ENCODE measurements around the gene TIAM2.

Gene TIAM2

GRCh38 chr6:154995254-154996015 is at the start of gene TIAM2:
TIAM2 (plus strand) TSS chr6:154995315; CDS start chr6:155129224, 133,909 bp downstream.
- TF ChIP-seq, protein P1, sequence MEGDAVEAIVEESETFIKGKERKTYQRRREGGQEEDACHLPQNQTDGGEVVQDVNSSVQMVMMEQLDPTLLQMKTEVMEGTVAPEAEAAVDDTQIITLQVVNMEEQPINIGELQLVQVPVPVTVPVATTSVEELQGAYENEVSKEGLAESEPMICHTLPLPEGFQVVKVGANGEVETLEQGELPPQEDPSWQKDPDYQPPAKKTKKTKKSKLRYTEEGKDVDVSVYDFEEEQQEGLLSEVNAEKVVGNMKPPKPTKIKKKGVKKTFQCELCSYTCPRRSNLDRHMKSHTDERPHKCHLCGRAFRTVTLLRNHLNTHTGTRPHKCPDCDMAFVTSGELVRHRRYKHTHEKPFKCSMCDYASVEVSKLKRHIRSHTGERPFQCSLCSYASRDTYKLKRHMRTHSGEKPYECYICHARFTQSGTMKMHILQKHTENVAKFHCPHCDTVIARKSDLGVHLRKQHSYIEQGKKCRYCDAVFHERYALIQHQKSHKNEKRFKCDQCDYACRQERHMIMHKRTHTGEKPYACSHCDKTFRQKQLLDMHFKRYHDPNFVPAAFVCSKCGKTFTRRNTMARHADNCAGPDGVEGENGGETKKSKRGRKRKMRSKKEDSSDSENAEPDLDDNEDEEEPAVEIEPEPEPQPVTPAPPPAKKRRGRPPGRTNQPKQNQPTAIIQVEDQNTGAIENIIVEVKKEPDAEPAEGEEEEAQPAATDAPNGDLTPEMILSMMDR (conservative IDR thresholded peaks at IDR 0.05; ENCODE audit: low read length), result no peak
- H3K4me3 ChIP-seq (ENCODE audit: low read length), result peak within 1 kb of the TSS; percentile 78
- DNase-seq (ENCODE audit: low read depth), result peak; percentile 20

DNA sequence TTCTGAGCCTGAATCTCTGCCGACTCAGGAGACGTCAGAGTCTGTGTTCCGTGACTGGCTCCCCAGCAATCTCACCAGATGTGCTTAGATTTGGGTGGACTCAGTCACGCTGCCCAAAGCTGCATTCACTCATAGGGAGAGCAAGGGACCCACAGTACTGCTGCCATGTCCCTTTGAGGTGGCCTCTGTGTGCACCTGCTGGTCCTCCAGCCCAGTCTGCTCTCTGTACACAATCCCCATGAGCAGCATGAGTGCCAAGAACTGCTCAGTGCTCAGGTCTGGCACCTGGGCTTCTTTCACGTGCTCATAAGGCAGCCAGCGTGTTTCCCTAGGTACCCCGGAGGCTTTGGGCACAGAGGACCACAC is 44.2 kb upstream of the TIAM2 start:
- H3K4me3 ChIP-seq (ENCODE audit: low read length), result no peak overlapping the region
- no peak for DNase-seq (ENCODE audit: low read depth)
- TF ChIP-seq, protein P1 (conservative IDR thresholded peaks at IDR 0.05; ENCODE audit: low read length), result no peak

DNA sequence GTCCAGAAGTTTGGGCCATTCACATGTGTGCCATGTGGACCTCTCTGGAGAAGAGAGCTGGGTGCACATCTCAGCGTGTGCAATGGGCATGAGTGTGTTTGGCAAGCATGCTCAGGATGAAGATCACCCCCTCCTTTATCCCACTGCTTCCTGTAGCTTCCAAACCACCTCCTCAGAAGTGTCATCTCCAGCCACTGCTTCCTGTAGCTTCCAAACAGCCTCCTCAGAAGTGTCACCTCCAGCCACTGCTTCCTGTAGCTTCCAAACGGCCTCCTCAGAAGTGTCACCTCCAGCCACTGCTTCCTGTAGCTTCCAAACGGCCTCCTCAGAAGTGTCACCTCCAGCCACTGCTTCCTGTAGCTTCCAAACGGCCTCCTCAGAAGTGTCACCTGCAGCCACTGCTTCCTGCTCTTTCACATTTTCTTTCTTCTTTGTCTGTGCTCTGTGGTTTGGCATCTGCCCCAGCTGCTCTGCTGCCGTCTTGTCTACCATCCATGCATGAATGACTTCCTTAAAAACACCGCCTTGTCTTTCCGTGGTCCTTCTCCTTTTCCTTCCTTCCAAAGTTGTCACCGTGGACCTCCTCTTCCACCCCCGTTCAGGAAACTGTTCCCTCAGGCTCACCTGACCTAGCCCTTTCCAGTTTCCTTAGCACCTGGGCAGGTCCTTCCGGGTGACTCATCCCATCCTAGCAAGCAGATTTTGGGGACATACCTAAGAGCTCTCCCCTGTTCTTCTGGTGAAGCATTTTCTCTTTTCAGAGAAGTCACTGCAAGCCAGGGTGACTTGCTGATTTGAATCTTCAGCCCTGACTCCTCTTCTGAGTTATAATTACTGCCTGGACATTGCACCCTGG is 43.5 kb upstream of the TIAM2 start:
- TF ChIP-seq, protein P1 (conservative IDR thresholded peaks at IDR 0.05; ENCODE audit: low read length), result no peak
- no peak for DNase-seq (ENCODE audit: low read depth)
- no peak overlapping the region for H3K4me3 ChIP-seq (ENCODE audit: low read length)

DNA sequence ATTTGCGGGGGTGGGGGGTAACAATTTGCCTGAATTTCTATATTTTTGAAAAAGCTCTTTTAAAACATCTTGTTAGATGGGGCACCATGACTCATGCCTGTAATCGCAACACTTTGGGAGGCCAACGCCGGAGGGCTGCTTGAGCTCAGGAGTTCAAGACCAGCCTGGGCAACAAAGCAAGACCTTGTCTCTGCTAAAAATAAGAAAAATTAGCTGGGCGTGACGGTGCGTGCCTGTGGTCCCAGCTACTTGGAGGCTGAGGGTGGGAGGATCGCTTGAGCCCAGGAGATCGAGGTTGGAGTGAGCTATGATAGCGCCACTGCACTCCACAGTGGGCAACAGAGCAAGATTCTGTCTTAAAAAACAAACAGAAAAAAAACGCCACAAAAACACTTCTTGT is 41.5 kb upstream of the TIAM2 start:
- TF ChIP-seq, protein P1 (conservative IDR thresholded peaks at IDR 0.05; ENCODE audit: low read length), result no peak
- H3K4me3 ChIP-seq (ENCODE audit: low read length), result no peak overlapping the region
- no peak for DNase-seq (ENCODE audit: low read depth)

- TF ChIP-seq, protein P1 (conservative IDR thresholded peaks at IDR 0.05; ENCODE audit: low read length), result no peak
- no peak overlapping the region for H3K4me3 ChIP-seq (ENCODE audit: low read length)
These were observed 40.8 kb upstream of the TIAM2 start for GRCh38 chr6:154954347-154954746.

DNA sequence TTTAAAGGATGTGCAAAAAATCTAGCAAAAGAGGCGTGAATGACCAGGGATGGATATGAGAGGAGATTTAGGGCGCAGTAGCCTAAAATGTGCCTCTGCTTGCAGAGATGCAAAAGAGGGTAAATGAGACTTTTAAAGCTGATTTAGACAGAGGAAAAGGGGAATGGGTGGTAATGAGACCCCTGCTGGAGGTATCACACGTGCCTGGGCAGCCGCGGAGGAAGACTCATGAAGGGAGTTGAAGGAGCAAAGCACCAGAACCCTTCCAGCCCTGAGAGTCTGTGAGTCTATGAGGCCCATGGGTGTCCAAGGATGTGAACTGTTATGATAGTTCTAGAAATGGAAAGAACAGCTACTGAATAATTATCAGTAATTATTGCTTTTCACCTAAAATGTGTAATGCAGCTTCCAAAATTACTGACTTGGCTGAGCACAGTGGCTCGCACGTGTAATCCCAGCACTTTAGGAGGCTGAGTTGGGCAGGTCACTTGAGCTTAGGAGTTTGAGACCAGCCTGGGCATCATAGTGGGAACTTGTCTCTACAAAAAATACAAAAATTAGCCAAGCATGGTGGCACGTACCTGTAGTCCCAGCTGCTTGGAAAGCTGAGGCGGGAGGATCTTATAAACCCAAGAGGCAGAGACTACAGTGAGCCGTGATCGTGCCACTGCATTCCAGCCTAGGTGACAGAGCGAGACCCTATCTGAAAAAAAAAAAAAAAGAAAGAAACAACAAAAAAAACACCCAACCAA is 38.2 kb upstream of the TIAM2 start:
- TF ChIP-seq, protein P1 (conservative IDR thresholded peaks at IDR 0.05; ENCODE audit: low read length), result no peak
- H3K4me3 ChIP-seq (ENCODE audit: low read length), result no peak overlapping the region
- DNase-seq (ENCODE audit: low read depth), result no peak

More at GRCh38 chr6:154954347-154954746, 40.8 kb upstream of the TIAM2 start:
- DNase-seq (ENCODE audit: low read depth), result no peak
